Measurements from ENCODE around the gene STK17A. TPM values are rescaled to one million over a fixed set of nuclear protein-coding genes. Genes with fewer than 3 reads are reported as not detected.

The STK17A gene
- total RNA-seq, 6 donors from 2014 or later, result 18.2 to 78.0 (median 38.6) TPM

DNA sequence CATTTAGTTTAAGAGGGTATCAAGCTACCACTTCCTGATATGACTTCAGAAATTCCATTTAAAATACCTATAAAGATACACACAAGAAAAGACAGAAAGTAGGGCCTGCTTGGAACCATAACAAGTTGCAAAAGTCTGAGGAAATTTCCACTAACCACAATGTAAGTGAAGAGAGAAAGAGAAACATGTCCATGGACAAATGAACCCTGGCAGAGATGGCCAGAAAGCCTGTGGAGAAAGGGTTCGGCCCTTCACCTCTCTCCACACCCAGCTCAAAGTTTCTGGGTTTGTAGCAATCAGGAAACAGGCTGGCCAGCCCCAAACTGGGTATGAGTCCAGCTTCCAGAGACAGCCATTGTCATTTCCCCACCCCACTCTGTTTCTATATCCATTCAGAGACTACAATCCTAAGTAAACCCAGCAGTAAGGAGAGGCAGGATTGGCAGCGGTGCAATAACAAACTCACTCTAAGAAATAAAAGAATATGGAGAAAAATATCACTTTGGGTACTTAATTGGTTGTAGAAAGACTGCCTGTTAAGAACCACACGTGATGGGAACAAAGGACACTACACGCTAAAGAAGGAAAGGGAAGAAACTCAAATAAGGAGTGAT lies 71.1 kb downstream of the STK17A start:
- no peak overlapping the region for H3K4me3 ChIP-seq
- 85 to 89% methylated on average over 4 of the region's 4 CpGs for WGBS, 2 donors
- no peak overlapping the region for H3K27ac ChIP-seq
- DNase-seq, result no peak
- no peaks in the 10 kb centered on the region for H3K9me3 ChIP-seq
- H3K36me3 ChIP-seq, result no peaks in the 10 kb centered on the region
- TF ChIP-seq EP300 (IDR thresholded peaks at IDR 0.05) (no peak), POLR2A (IDR thresholded peaks at IDR 0.05) (no peak), POLR2AphosphoS5 (IDR thresholded peaks at IDR 0.05) (no peak)
- TF ChIP-seq, protein P1, sequence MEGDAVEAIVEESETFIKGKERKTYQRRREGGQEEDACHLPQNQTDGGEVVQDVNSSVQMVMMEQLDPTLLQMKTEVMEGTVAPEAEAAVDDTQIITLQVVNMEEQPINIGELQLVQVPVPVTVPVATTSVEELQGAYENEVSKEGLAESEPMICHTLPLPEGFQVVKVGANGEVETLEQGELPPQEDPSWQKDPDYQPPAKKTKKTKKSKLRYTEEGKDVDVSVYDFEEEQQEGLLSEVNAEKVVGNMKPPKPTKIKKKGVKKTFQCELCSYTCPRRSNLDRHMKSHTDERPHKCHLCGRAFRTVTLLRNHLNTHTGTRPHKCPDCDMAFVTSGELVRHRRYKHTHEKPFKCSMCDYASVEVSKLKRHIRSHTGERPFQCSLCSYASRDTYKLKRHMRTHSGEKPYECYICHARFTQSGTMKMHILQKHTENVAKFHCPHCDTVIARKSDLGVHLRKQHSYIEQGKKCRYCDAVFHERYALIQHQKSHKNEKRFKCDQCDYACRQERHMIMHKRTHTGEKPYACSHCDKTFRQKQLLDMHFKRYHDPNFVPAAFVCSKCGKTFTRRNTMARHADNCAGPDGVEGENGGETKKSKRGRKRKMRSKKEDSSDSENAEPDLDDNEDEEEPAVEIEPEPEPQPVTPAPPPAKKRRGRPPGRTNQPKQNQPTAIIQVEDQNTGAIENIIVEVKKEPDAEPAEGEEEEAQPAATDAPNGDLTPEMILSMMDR (IDR thresholded peaks at IDR 0.05), result no peak
- no peaks in the 10 kb centered on the region for H3K27me3 ChIP-seq
- ATAC-seq (ENCODE audit: low FRiP score in 2 of 2), result no peak
- H3K4me1 ChIP-seq, result peaks cover 21 to 29% (median 25%) of the 10 kb centered on the region in 4 donors

- DNase-seq (no peak), ATAC-seq (ENCODE audit: low FRiP score in 2 of 2) (no peak)
- H3K4me3 ChIP-seq, result no peak overlapping the region
- 94 to 98% methylated on average over 3 of the region's 3 CpGs for WGBS, 2 donors
- H3K9me3 ChIP-seq, result no peaks in the 10 kb centered on the region
- no peaks in the 10 kb centered on the region for H3K27me3 ChIP-seq
- H3K27ac ChIP-seq, result no peak overlapping the region
- peaks cover 5 to 17% (median 14%) of the 10 kb centered on the region in 4 donors for H3K4me1 ChIP-seq
- no peaks in the 10 kb centered on the region for H3K36me3 ChIP-seq
- TF ChIP-seq EP300 (IDR thresholded peaks at IDR 0.05), result no peak
- no peak for TF ChIP-seq POLR2A (IDR thresholded peaks at IDR 0.05)
- no peak for TF ChIP-seq POLR2AphosphoS5 (IDR thresholded peaks at IDR 0.05)
- TF ChIP-seq, protein P1 (IDR thresholded peaks at IDR 0.05), result no peak
Observed at GRCh38 chr7:43655584-43655983, 72.7 kb downstream of the STK17A start.

DNA sequence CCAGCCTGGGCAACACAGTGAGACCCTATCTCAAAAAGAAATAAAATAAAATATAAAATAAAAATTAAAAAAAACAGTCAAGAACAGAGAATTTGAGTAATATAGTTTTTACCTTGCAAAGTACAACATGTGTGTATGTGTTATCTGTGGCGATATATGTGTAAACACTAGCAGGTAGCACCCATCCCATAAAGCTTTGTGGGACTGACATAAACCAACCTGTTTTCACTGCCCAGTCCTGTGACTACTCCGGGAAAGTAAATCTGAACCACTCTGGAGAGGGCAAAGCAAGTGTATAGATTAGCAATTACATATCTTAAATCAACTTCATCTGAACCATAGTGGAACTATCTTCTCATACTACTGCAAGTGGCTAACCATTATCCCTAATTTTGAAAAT lies 74.1 kb downstream of the STK17A start:
- peaks cover 0 to 11% (median 3%) of the 10 kb centered on the region in 4 donors for H3K4me1 ChIP-seq
- ATAC-seq (ENCODE audit: low FRiP score in 2 of 2) (no peak), DNase-seq (no peak)
- no peaks in the 10 kb centered on the region for H3K9me3 ChIP-seq
- H3K4me3 ChIP-seq, result no peak overlapping the region
- 98% methylated on average over 2 of the region's 2 CpGs for WGBS, 2 donors
- no peaks in the 10 kb centered on the region for H3K36me3 ChIP-seq
- no peak overlapping the region for H3K27ac ChIP-seq
- TF ChIP-seq POLR2AphosphoS5 (IDR thresholded peaks at IDR 0.05), result no peak
- TF ChIP-seq, protein P1 (IDR thresholded peaks at IDR 0.05), result no peak
- TF ChIP-seq POLR2A (IDR thresholded peaks at IDR 0.05), result no peak
- no peak for TF ChIP-seq EP300 (IDR thresholded peaks at IDR 0.05)
- H3K27me3 ChIP-seq, result no peaks in the 10 kb centered on the region

- DNase-seq (no peak), ATAC-seq (ENCODE audit: low FRiP score in 2 of 2) (no peak)
- Histone ChIP-seq H3K4me1 (peaks cover 0 to 11% (median 3%) of the 10 kb centered on the region in 4 donors), H3K36me3 (no peaks in the 10 kb centered on the region), H3K9me3 (no peaks in the 10 kb centered on the region), H3K4me3 (no peak overlapping the region), H3K27ac (peak overlapping the region in 3 of 4 donors; percentile 9 to 67 (median 44)), H3K27me3 (no peaks in the 10 kb centered on the region)
- WGBS, 2 donors, result 77 to 87% methylated on average over 7 of the region's 7 CpGs
- TF ChIP-seq POLR2A (IDR thresholded peaks at IDR 0.05) (no peak), EP300 (IDR thresholded peaks at IDR 0.05) (no peak), POLR2AphosphoS5 (IDR thresholded peaks at IDR 0.05) (no peak)
- TF ChIP-seq, protein P1 (IDR thresholded peaks at IDR 0.05), result no peak
Observed at GRCh38 chr7:43658718-43659548, 76.0 kb downstream of the STK17A start.

Data from upper lobe of left lung (tissue), 6 donors.